NCI-H2171 treated with DMSO at 0.1 percent for 48 hours (cell line): ENCODE data around the gene SLC25A5.

ENCODE experiments used
- DNase-seq: peaks from one replicate; lab custom pipeline; 2025; lab: John Stamatoyannopoulos, UW

Gene SLC25A5

GRCh38 chrX:119505945-119506344 lies 37.7 kb downstream of the SLC25A5 start:
- DNase-seq, result no peak

GRCh38 chrX:119507206-119507605 lies 39.0 kb downstream of the SLC25A5 start:
- no peak for DNase-seq

GRCh38 chrX:119512146-119512800 lies 44.0 kb downstream of the SLC25A5 start:
- DNase-seq, result peak; percentile 23

DNA sequence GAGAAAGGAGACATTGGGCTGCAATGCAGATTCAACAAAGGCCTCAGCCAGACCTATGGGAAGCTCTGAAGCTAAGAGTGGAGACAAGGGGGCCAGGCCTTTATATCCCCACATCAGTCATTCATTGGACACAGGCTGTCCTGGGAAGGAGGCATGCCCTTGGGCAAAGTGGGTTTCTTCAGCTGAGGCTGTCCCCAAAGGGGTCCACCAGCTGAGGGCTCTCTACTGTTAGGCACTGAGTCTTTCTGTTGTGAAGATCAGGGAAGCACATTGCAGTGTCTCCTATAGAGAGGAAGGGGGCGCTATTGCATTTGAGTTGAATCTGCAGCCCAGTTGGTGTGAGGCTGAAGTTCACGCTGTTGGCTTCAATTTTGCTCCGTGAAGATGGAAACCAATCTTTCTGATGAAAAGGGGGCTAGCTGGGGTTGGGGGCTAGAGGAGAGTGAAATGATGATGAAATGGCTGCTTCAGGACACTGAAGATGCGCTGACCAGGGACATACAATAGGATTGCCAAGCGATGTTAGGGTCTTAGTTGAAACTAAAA lies 48.0 kb downstream of the SLC25A5 start:
- DNase-seq, result peak; percentile 75

GRCh38 chrX:119518371-119518770 lies 50.1 kb downstream of the SLC25A5 start:
- peak; percentile 24 for DNase-seq
